ENCODE measurements around the gene MPZL1.

The MPZL1 gene

DNA sequence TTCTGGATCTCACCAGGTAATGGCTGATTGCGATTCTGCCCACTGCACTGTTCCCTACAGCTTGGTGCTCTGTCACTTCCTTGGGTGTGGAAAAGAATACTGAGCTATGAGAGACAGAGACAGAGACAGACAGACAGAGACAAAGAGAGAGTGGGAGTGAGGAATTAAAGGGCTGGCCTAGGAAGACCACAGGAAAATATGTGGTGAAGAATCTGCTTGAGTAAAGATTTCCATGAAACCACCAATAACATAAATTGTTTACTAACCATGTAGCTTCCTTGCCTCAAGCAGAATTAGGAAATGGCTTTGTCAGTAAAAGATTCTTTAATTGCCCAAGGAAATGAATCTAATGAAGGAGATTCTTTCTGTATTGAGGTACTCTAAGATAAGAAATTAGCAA lies 54.4 kb downstream of the MPZL1 start:
- DNase-seq (ENCODE audit: low read depth in 1 of 2, low spot score in 1 of 2), result no peak

DNA sequence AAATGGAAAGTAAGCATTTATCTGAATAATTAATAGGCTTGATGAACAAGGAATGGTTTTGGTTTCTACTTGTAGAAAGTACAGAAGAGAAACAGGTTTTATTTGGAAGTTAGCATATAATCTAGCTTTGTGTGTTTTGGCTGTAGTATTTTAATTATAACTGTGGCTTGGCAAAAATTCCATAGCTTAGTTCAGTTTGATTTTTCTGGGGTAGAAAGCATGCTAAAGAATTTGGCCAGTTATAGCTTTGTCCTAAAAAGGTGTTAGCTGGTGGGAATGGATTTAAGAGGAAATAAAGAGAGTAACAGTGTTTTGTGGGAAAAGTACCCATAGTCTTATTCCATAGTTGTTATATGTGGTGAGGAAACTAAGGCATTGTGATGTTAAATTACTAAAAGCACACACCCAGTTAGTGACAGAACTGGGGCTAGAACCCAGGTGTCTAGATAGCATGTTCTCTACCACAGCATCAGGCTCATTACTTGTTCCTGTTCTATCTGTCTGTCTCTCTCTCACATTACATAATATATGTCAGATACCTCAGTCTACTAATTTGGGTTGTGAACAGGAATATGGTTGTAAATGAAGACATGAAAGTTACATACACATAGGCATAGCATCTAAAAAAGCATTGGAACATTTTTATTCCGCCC lies 55.0 kb downstream of the MPZL1 start:
- DNase-seq (ENCODE audit: low read depth in 1 of 2, low spot score in 1 of 2), result no peak

DNA sequence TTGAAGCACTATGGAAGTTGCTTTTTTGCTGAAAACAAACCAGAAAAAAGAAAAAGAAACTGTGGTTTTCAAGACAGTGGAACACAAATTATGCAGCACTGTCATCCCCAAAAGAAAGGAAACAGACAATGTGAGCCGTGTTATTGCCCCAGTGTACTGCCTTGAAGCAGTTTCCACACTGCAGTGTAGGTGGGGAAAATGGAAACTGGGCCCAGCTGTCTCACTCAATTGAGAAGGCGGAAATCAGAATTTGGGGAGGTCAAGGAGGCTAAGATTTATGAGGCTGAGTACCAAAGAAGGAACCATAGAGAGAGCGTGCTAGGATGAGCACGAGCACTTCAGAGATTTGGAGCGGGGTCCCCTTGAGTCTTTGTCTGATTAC lies 55.5 kb downstream of the MPZL1 start:
- no peak for DNase-seq (ENCODE audit: low read depth in 1 of 2, low spot score in 1 of 2)

DNA sequence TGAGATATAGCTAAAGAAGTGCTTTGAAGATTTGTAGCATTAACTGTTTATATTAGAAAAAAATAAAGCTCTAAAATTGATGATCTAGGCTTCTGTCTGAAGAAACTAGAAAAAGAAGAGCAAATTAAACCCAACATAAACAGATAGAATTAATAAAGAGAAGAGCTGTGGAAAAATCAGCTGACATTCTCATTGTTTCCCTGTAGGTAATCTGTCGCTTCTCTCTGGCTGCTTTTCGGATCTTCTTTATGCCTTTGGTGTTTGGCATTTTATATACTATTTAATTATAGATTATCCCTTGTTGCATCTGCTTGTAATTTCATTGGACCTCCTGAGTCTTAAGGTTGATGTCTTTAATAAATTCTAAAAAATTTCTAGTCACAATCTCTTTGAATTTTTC lies 59.8 kb downstream of the MPZL1 start:
- no peak for DNase-seq (ENCODE audit: low read depth in 1 of 2, low spot score in 1 of 2)

DNA sequence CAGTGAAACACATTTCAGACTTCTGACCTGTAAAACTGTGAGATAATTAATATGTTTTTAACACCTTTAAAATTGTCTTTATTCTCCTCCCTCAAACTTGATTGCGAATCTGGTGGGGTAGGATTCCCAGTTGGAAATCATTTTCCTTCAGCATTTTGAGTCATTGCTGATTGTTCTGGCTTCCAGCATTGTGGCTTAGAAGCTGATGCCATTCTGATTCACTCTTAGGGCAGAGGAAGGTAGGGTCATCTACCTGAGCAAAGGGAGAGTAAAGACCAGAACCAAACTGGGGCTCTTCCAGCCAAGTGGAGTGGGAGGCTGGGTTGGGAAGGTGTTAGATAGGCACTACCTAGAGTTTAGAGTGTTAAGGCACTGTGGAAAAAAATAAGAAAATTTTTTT lies 61.2 kb downstream of the MPZL1 start:
- no peak for DNase-seq (ENCODE audit: low read depth in 1 of 2, low spot score in 1 of 2)

DNA sequence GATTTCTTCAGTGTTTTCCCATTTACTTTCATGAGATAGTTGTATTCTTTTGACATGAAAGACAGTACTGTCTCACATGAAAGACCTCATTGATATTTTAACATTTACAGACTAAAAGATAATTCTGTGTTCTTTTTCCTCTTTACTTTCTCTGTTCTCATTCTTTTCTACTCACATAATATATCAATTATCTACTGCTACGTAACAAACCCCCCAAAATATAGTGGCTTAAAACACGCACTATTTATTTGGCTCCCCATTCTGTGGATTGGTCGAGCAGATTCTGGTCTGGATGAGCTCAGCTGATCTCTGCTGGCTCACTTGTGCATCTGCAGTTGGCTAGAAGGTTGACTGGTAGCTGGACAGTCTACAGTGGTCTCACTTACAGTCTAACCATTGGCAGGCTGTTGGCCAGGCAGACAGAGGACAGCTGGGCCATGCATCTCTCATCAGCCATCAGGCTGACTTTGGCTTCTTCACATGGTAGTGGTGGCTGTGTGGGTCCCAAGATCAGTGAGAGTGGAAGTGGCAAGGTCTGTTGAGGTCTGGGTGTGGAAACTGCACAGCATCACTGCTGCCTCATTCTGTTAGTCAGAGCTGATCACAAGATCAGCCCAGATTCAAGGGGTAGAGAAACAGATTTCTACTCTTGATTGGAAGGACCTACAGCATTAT lies 63.2 kb downstream of the MPZL1 start:
- DNase-seq (ENCODE audit: low read depth in 1 of 2, low spot score in 1 of 2), result no peak

DNA sequence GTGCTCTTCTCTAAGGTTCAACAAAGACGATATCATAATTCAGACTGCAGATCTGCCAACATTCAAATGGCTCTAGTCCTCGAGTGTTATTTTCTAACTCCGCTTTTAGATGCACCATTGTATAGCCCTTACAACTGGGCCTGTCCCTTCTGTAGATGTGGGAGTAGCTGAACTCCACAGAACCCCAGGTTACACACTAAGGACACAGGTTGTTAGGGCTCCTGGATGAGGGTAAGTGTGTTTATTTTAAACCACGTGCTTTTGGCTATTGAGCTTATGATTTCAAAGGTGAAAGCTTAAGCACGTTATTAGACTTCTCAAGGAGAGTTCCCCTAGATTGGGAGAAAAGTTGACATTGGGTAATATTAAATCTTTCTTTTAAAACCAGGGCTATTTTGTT lies 64.7 kb downstream of the MPZL1 start:
- no peak for DNase-seq (ENCODE audit: low read depth in 1 of 2, low spot score in 1 of 2)

DNA sequence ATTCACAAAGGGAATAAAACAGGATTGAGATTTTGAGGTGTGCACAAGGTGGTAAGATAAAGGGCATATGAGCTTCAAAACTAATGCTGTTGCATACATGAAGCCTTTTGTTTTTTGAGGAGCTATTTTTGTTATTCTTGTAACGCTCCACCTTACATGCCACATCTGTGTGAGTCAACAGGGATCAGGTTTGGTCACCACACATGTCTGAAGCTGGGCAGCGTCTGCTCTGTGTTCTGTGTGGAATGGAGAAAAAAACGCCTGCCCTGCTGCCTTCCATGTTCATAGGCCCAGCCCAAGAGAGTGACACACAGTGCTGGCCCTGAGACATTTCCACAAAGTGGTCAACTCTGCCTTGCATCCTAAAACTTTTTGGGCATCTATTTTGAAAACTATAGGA lies 67.7 kb downstream of the MPZL1 start:
- DNase-seq (ENCODE audit: low read depth in 1 of 2, low spot score in 1 of 2), result no peak

DNA sequence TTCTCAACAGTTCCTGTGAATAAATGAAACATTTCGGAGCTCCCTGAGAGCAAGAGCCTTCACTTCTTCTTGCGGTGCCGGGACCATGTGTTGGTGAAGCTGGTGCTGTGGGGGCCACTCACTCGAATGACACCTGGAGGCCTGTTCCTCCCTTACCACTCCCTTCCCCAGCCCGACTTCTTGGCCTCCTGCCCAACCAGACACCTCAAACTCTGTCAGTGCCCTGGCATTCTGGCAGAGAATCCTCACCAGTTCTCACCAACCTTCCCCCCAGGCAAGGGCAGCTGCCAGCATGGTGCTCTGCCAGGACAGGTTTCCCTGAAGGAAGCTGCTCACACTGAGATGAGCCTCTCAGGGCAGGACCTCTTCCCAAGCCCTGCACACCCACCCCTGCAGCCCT lies 68.3 kb downstream of the MPZL1 start:
- no peak for DNase-seq (ENCODE audit: low read depth in 1 of 2, low spot score in 1 of 2)

DNA sequence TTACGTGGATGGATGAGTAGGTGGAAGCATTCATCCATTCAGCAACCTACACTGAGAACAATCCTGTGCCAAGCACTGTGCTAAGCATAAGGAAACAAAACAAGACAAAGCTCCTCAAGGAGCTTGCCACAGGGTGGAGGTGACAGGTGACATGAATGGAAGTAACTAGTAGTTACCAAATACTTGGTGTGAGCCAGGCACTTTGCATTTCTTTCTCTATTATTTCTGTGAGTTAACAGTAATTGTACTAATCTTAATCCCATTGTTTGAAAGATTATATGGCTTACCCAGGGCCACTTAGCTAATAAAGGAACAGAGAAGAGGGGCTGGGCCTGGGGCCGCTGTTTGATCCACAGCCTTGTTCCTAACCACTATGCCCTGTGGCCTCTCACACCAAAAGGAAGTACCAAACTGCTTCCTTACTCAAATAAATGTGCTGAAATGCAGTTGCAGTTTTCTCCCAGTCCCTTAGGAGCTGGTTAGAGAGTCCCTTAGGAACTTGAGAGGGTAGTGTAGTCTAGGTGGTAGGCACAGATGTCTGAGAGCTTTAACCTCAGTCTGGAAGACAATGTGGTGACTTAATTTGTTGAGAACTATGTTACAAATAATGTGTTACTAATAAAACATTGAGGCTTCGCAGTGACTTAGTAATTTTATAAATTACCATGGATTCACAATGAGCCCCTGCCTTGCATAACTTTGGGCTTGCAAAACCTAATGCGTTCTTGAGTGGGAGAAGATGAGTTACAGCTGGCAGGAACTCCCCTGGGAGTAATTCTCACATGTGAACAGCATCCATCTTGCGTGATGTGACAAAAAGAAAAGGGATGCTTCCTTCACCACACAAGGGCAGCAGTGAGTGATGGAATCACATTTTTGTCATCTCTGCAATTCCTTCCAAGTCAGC lies 69.8 kb downstream of the MPZL1 start:
- no peak for DNase-seq (ENCODE audit: low read depth in 1 of 2, low spot score in 1 of 2)

DNA sequence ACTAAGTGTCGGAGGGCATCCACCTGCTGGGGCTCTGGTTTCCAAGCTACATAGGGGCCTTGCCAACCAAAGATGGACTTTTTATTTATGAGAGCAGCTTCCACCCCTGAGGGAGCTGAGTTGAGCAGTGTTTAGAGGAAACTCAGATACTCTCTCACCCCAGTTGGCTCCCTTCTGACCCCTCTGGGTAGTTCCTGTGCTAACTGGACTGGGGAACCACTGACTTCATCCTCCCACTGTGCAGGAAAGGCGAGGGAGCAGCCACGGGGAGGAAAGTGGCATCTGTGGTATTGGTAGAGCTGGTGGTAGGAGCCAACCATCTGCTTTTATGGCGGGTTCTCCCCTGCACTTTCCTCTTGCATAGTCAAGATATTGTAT lies 70.4 kb downstream of the MPZL1 start:
- no peak for DNase-seq (ENCODE audit: low read depth in 1 of 2, low spot score in 1 of 2)

DNA sequence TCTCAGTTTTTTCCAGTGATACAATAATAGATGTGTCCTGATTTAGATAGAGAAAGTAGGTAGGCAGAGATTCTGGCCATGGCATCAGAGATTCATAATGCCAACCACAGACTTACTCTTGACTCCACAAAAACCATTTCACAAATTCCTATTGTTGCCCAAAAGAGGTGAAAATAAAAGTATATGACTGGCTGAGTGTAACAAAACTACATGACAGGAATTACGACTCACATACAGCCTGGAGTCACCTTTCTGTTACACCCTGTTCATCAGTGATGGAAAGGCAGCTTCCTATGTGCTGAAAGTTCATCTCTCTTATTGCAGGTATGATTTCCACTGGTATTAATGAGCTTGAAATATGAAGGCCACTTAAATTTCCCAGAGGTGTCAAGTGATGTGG lies 72.3 kb downstream of the MPZL1 start:
- no peak for DNase-seq (ENCODE audit: low read depth in 1 of 2, low spot score in 1 of 2)

DNA sequence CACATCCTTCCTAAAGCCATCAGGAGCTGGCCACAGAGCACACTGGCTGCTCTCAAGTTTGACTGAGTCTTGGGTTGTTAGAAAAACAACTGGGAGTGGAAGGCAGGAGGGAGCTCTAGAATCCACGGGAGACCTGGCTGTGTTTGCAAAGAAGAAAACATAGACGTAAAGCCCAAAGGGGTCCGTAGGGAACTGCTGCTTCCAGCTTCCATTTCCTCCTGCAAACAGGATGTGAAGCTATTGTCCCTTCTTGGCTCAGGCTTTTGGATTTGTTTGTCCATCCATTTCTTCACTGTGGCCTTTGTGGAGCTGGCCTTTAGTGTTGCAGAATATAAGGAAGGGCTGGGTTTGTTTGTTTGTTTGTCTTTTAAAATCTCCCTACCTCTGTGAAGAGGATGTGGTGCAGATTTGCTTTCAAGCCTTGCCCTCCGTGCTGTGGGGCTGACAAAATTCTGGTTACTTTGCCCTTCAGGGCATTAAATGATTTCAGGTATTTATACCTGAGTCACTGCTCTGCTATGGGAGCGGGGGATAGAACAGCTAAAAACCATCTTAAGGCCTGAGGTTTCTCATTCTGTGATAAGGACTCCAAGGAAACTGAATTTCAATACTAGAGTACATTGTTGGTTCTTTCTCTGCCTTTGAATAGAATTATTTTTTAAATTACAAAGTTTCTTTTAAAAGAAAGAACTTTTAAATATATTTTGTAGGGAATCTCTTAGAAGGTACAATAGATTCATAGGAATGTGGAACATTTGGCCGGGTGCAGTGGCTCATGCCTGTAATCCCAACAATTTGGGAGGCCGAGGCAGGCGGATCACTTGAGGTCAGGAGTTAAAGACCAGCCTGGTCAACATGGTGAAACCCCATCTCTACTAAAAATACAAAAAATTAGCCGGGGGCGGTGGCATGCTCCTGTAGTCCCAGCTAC lies 74.3 kb downstream of the MPZL1 start:
- DNase-seq (ENCODE audit: low read depth in 1 of 2, low spot score in 1 of 2), result no peak

DNA sequence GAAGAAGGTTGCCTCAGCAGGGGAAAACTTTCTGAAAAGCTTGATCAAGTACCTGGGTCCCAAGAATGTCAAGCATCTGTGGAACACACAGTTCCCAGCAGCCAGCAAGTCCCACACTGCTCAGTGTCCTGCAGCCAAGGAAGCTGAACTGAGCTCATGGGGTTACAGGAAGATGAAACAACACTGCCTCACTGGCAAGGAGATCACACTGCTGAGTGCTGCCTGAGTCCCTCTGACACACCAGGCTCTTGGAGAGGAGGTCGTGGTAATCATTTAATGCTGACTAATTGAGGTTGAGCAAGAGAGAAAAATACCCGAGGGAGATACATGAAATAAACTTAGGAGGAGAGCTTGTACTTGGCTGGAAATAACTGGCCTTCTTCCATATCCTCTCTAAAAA lies 75.2 kb downstream of the MPZL1 start:
- DNase-seq (ENCODE audit: low read depth in 1 of 2, low spot score in 1 of 2), result no peak

DNA sequence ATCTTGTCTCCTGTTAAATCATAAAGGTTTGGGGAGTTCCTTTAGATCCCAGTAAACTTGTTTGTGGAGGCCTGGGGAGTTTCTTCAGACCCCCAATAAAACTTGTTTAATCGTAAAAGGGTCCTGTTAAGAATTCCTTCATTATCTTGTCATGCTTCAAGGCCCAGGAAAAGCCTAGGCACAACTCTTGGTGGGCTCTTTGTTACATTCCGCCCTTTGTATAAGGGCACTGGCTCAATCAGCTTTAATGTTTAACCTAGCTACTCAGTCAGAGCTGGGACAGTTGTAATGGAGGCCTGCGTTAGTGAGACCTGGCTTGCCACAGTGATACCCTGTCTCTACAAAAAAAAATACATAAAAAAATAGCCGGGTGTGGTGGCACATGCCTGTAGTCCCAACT lies 77.2 kb downstream of the MPZL1 start:
- no peak for DNase-seq (ENCODE audit: low read depth in 1 of 2, low spot score in 1 of 2)

DNA sequence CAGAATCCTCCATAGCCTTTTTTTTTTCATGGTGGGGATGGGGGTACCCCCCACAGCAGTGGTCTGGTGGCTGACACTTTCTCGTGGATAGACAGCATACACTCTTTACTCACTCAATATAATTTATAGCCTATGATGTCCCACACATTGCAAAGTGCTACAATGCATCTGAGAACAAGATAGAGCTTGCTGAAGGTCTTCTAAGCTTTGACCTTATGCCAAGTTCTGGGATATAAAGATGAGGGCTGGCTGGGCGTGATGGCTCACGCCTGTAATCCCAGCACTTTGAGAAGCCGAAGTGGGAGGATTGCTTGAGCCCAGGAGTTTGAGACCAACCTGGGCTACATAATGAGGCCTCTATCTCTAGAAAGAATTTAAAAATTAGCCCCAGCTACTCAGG lies 78.0 kb downstream of the MPZL1 start:
- DNase-seq (ENCODE audit: low read depth in 1 of 2, low spot score in 1 of 2), result no peak

DNA sequence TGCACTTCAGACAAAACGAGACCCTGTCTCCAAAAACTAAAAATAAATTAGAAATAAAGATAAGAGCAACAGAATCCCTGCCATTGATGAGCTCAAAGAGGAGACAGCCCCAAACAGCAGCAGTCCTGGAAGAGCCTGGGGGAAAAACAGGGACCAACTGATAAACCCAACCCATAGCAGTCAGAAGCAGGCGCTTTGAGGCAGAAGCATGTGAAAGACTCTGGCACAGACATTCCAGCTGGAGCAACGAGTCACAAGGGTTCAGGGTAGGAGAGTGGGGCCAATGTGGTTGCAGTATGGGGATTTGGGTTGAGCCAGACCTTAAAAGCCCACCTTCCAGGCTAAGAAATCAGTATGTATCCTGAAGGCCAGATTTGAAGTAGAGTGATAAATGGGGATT lies 78.5 kb downstream of the MPZL1 start:
- no peak for DNase-seq (ENCODE audit: low read depth in 1 of 2, low spot score in 1 of 2)

DNA sequence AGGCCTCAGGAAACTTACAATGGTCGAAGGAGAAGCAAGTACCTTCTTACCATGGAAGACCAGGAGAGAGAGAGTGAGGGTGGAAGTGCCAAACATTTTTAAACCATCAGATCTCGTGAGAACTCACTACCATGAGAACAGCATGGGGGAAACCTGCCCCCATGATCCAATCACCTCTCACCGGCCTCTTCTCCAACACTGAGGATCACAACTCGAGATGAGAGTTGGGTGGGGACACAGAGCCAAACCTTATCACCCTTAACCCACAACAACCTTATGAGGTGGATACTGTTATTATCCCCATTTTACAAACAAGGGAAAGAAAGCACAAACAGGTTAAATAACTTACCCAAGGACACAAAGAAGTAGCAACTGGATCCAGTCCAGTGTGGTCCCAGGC lies 80.5 kb downstream of the MPZL1 start:
- DNase-seq (ENCODE audit: low read depth in 1 of 2, low spot score in 1 of 2), result no peak

DNA sequence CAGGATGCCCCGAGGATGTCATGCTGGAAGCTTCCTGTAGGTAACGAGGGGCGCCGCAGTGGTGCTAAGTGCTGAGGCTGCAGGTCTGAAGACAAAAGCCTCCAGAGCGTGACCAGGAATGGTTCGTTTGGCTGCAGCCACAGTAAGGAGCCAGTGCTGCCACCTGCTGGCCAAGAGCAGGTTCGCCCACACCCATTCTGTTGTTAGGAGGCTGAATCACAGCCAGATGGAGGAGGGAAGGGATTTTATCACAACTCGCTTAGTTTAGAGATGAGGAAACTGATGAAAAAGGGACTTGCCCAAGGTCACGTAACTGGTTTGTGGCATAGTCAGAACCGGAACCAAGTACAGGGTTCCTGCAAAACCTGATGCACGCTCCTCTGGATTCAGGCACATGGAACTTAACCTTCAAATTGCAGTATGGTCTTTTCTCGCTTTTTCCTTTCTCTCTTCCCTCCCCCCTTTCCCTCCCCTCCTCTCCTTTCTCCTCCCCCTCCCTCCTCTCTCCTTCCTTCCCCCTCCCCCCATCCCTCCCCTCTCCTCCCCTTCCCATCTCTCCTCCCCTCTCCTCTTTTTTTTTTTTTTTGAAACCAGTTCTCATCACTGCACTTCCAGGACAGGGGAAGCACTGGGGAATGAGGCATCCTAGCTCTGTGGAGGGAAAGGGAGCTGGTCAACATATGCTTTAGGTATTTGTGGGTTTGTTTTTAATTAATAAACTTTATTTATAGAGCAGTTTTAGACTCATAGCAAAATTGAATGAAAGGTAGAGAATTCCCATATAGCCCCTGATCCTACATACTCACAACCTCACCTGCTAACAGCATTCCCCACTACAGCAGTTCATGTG lies 81.8 kb downstream of the MPZL1 start:
- peak; percentile 74 for DNase-seq (ENCODE audit: low read depth in 1 of 2, low spot score in 1 of 2)

DNA sequence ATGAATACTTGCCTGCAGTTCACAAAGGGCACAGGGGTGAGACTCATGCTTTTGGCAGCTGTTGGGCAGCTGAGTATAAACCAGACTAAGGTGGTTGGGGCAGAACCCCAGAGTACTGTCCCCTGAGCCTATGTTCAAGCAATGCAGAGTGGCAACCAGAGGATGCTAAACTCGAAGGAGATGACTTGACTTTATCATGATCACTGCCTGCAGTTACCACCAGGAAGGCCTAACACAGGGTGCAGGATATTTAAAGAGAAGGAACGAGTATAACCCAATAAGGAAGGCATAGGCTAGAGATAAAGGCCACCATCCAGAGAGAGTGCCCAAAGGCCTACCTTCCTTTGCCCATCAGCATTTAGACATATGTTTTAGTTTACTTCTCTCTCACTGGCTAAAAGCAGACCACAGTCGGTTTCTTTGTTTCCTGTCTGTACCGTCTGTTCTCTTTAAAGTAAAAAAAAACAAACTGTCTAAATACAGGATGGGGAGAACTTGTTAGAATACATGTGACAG lies 83.3 kb downstream of the MPZL1 start:
- DNase-seq (ENCODE audit: low read depth in 1 of 2, low spot score in 1 of 2), result no peak

Measured in activated T-helper 1 cell treated with anti-CD3 and anti-CD28 coated beads, Interleukin-2, amount 50 U/mL, for 16 hours (primary cell).